ENCODE measurements around the gene SHMT2. TPM values are rescaled to one million over a fixed set of nuclear protein-coding genes. Genes with fewer than 3 reads are reported as not detected.

The SHMT2 gene
- total and polyA plus RNA-seq, 2 donors (not counting 1 experiment from before 2014, with no cell fraction given) = 154 to 380 TPM

- Histone ChIP-seq H3K27me3 (ENCODE audit: control insufficient read depth, insufficient read depth, low read length) (peaks cover 14% of the 10 kb centered on the region), H3K36me3 (ENCODE audit: control insufficient read depth, insufficient read depth, low read length) (no peaks in the 10 kb centered on the region), H3K4me2 (ENCODE audit: extremely low read depth, insufficient read depth, low read length) (no peak overlapping the region), H2AFZ (ENCODE audit: low read length) (no peak overlapping the region), H3K9ac (ENCODE audit: insufficient read depth, low read length) (no peak overlapping the region), H3K4me3 (replicated peaks in 1 of 4; ENCODE audit: control extremely low read depth in 1 of 4, insufficient read depth in 1 of 4, low read depth in 3 of 4, low read length in 4 of 4) (no peak overlapping the region), H3K4me1 (ENCODE audit: control insufficient read depth, extremely low read depth, insufficient read depth, low read length) (peaks cover 11% of the 10 kb centered on the region), H3K79me2 (ENCODE audit: control insufficient read depth, insufficient read depth, low read length) (peaks cover 11% of the 10 kb centered on the region), H3K27ac (ENCODE audit: insufficient read depth, low read length) (no peak overlapping the region), H3K9me3 (ENCODE audit: control insufficient read depth, insufficient read depth, low read depth, low read length) (no peaks in the 10 kb centered on the region), H4K20me1 (ENCODE audit: control insufficient read depth, extremely low read depth, insufficient read depth, low read length) (no peaks in the 10 kb centered on the region)
- no peak for TF ChIP-seq EZH2 (IDR thresholded peaks at IDR 0.05; ENCODE audit: low read length, missing control alignments)
- TF ChIP-seq, protein P1, sequence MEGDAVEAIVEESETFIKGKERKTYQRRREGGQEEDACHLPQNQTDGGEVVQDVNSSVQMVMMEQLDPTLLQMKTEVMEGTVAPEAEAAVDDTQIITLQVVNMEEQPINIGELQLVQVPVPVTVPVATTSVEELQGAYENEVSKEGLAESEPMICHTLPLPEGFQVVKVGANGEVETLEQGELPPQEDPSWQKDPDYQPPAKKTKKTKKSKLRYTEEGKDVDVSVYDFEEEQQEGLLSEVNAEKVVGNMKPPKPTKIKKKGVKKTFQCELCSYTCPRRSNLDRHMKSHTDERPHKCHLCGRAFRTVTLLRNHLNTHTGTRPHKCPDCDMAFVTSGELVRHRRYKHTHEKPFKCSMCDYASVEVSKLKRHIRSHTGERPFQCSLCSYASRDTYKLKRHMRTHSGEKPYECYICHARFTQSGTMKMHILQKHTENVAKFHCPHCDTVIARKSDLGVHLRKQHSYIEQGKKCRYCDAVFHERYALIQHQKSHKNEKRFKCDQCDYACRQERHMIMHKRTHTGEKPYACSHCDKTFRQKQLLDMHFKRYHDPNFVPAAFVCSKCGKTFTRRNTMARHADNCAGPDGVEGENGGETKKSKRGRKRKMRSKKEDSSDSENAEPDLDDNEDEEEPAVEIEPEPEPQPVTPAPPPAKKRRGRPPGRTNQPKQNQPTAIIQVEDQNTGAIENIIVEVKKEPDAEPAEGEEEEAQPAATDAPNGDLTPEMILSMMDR (conservative IDR thresholded peaks at IDR 0.05 in 1 of 2, IDR thresholded peaks at IDR 0.05 in 1 of 2; ENCODE audit: low read depth in 1 of 2, low read length in 2 of 2) = no peak
- DNase-seq (ENCODE audit: low read depth in 2 of 2) = no peak
Observed at GRCh38 chr12:57225680-57226210, 3.8 kb upstream of the SHMT2 start.

- peaks cover 3% of the 10 kb centered on the region for H3K27me3 ChIP-seq (ENCODE audit: control insufficient read depth, insufficient read depth, low read length)
- DNase-seq (ENCODE audit: low read depth in 2 of 2) = no peak
- peaks cover 21% of the 10 kb centered on the region for H3K79me2 ChIP-seq (ENCODE audit: control insufficient read depth, insufficient read depth, low read length)
- H3K4me1 ChIP-seq (ENCODE audit: control insufficient read depth, extremely low read depth, insufficient read depth, low read length) = peaks cover 21% of the 10 kb centered on the region
- H3K4me3 ChIP-seq (replicated peaks in 1 of 4; ENCODE audit: control extremely low read depth in 1 of 4, insufficient read depth in 1 of 4, low read depth in 3 of 4, low read length in 4 of 4) = no peak overlapping the region
- peak overlapping the region; percentile 13 for H3K4me2 ChIP-seq (ENCODE audit: extremely low read depth, insufficient read depth, low read length)
- H4K20me1 ChIP-seq (ENCODE audit: control insufficient read depth, extremely low read depth, insufficient read depth, low read length) = no peaks in the 10 kb centered on the region
- no peak overlapping the region for H2AFZ ChIP-seq (ENCODE audit: low read length)
- H3K9me3 ChIP-seq (ENCODE audit: control insufficient read depth, insufficient read depth, low read depth, low read length) = no peaks in the 10 kb centered on the region
- H3K36me3 ChIP-seq (ENCODE audit: control insufficient read depth, insufficient read depth, low read length) = peaks cover 3% of the 10 kb centered on the region
- no peak overlapping the region for H3K9ac ChIP-seq (ENCODE audit: insufficient read depth, low read length)
- no peak for TF ChIP-seq EZH2 (IDR thresholded peaks at IDR 0.05; ENCODE audit: low read length, missing control alignments)
- TF ChIP-seq, protein P1 (conservative IDR thresholded peaks at IDR 0.05 in 1 of 2, IDR thresholded peaks at IDR 0.05 in 1 of 2; ENCODE audit: low read depth in 1 of 2, low read length in 2 of 2) = no peak
- H3K27ac ChIP-seq (ENCODE audit: insufficient read depth, low read length) = no peak overlapping the region
Observed at GRCh38 chr12:57226588-57227314, 2.8 kb upstream of the SHMT2 start.

DNA sequence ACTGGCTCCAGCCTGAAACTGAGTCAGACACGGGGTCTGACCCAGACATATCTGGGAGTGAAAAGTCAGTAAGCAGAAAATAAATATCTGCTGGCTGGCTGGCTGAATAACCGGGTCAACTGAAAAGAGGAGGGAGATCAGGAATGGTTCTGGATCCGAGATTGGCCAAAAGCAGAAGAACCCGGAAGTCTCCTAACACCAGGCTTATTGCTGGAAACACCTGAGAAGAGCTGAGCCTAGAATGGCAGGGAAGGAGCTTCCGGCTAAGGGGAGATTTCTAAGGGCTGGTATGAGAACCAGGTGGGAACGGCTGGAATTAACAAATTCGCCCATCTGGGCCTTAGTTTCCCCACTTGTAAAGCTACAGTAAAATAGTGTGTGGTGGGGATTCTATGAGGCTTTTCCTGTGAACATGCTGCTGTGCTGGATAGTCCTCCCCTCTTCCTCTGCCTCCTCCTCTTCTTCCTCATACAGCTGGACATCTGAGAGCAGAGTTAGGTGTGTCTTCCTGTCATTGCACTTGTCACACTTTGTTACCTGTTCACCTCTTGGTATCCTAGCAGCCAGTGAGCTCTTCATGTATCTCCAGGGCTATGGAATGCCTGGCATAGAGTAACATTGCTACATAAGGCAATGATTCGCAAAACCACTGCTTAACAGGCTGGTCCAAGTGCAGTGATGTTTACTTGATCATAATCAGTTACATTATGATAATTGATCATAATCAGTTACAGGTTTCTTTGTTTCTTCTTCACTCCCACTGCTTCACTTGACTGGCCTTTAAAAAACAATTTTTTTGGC, 2.0 kb upstream of the SHMT2 start:
- Histone ChIP-seq H3K79me2 (ENCODE audit: control insufficient read depth, insufficient read depth, low read length) (peaks cover 28% of the 10 kb centered on the region), H3K27me3 (ENCODE audit: control insufficient read depth, insufficient read depth, low read length) (peaks cover 3% of the 10 kb centered on the region), H3K9ac (ENCODE audit: insufficient read depth, low read length) (no peak overlapping the region), H3K4me2 (ENCODE audit: extremely low read depth, insufficient read depth, low read length) (no peak overlapping the region), H3K36me3 (ENCODE audit: control insufficient read depth, insufficient read depth, low read length) (peaks cover 11% of the 10 kb centered on the region), H3K27ac (ENCODE audit: insufficient read depth, low read length) (no peak overlapping the region), H3K9me3 (ENCODE audit: control insufficient read depth, insufficient read depth, low read depth, low read length) (no peaks in the 10 kb centered on the region), H3K4me1 (ENCODE audit: control insufficient read depth, extremely low read depth, insufficient read depth, low read length) (peaks cover 23% of the 10 kb centered on the region), H2AFZ (ENCODE audit: low read length) (no peak overlapping the region), H3K4me3 (replicated peaks in 1 of 4; ENCODE audit: control extremely low read depth in 1 of 4, insufficient read depth in 1 of 4, low read depth in 3 of 4, low read length in 4 of 4) (no peak overlapping the region), H4K20me1 (ENCODE audit: control insufficient read depth, extremely low read depth, insufficient read depth, low read length) (peaks cover 2% of the 10 kb centered on the region)
- TF ChIP-seq EZH2 (IDR thresholded peaks at IDR 0.05; ENCODE audit: low read length, missing control alignments) = no peak
- TF ChIP-seq, protein P1 (conservative IDR thresholded peaks at IDR 0.05 in 1 of 2, IDR thresholded peaks at IDR 0.05 in 1 of 2; ENCODE audit: low read depth in 1 of 2, low read length in 2 of 2) = no peak
- no peak for DNase-seq (ENCODE audit: low read depth in 2 of 2)
